Measurements from ENCODE around the gene EBLN1. TPM values are rescaled to one million over a fixed set of nuclear protein-coding genes. Genes with fewer than 3 reads are reported as not detected.

The EBLN1 gene
- total and polyA plus RNA-seq, 2 donors from 2014 or later: not detected

DNA sequence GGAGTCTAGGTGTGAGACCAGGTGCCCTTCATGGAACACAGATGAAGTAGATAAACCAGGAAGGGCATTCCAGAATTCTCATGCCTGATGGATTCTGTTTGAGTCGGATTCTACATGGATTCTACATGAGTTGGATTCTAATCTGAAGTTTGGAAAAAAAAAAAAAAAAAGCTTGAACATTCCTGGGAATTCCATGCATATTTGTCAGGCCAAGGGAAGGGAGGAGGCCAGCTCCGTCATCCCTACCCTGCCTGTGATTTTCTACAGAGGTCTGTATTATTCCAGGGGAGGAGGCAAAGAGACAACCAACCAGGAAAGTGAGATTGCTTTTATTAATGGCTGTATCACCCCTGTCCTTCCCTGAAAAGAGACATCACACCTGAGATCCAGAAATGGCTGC is 27.8 kb upstream of the EBLN1 start:
- Histone ChIP-seq H3K9ac (ENCODE audit: low read length in 3 of 3) (no peak overlapping the region), H3K9me3 (ENCODE audit: control insufficient read depth in 2 of 3, insufficient read depth in 1 of 3, low read length in 3 of 3) (peaks cover 0 to 2% (median 0%) of the 10 kb centered on the region in 3 donors), H3K4me1 (ENCODE audit: control insufficient read depth in 2 of 3, insufficient read depth in 2 of 3, low read depth in 1 of 3, low read length in 3 of 3) (no peaks in the 10 kb centered on the region), H3K27ac (ENCODE audit: low read depth in 2 of 2, low read length in 2 of 2) (no peak overlapping the region), H3K4me3 (ENCODE audit: low read length in 3 of 3) (no peak overlapping the region), H3K36me3 (ENCODE audit: control insufficient read depth in 2 of 3, insufficient read depth in 3 of 3, low read length in 3 of 3) (no peaks in the 10 kb centered on the region), H3K27me3 (ENCODE audit: control insufficient read depth, insufficient read depth, low read length) (no peaks in the 10 kb centered on the region)
- FAIRE-seq (no peak), DNase-seq (peak in 1 of 5 donors; percentile 16)
- TF ChIP-seq, protein P1, sequence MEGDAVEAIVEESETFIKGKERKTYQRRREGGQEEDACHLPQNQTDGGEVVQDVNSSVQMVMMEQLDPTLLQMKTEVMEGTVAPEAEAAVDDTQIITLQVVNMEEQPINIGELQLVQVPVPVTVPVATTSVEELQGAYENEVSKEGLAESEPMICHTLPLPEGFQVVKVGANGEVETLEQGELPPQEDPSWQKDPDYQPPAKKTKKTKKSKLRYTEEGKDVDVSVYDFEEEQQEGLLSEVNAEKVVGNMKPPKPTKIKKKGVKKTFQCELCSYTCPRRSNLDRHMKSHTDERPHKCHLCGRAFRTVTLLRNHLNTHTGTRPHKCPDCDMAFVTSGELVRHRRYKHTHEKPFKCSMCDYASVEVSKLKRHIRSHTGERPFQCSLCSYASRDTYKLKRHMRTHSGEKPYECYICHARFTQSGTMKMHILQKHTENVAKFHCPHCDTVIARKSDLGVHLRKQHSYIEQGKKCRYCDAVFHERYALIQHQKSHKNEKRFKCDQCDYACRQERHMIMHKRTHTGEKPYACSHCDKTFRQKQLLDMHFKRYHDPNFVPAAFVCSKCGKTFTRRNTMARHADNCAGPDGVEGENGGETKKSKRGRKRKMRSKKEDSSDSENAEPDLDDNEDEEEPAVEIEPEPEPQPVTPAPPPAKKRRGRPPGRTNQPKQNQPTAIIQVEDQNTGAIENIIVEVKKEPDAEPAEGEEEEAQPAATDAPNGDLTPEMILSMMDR (IDR thresholded peaks at IDR 0.05; ENCODE audit: borderline replicate concordance, extremely low read depth, insufficient read depth): no peak
- intact Hi-C loops (cut with DNase I): no loop called here

DNA sequence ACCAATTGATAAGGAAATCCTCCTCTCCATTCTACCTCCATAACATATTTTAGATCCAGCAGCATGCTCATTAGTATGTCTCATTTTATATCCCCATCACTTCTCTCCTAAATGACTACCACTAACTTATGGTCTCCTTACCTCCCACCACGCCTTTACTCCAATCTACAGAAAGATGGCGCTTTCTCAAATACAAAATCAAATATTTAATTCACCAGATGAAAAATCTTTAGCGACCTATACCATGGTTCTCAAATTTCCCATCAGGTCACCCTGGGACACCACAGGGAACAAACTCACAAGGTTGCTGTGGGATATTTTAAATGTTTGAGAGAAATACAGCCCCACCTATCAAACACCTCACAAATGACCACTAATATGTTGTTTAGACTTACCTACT is 27.0 kb upstream of the EBLN1 start:
- TF ChIP-seq, protein P1 (IDR thresholded peaks at IDR 0.05; ENCODE audit: borderline replicate concordance, extremely low read depth, insufficient read depth): no peak
- Histone ChIP-seq H3K9me3 (ENCODE audit: control insufficient read depth in 2 of 3, insufficient read depth in 1 of 3, low read length in 3 of 3) (peaks cover 0 to 2% (median 0%) of the 10 kb centered on the region in 3 donors), H3K4me1 (ENCODE audit: control insufficient read depth in 2 of 3, insufficient read depth in 2 of 3, low read depth in 1 of 3, low read length in 3 of 3) (no peaks in the 10 kb centered on the region), H3K27me3 (ENCODE audit: control insufficient read depth, insufficient read depth, low read length) (no peaks in the 10 kb centered on the region), H3K9ac (ENCODE audit: low read length in 3 of 3) (no peak overlapping the region), H3K27ac (ENCODE audit: low read depth in 2 of 2, low read length in 2 of 2) (no peak overlapping the region), H3K36me3 (ENCODE audit: control insufficient read depth in 2 of 3, insufficient read depth in 3 of 3, low read length in 3 of 3) (no peaks in the 10 kb centered on the region), H3K4me3 (ENCODE audit: low read length in 3 of 3) (no peak overlapping the region)
- DNase-seq (no peak), FAIRE-seq (no peak)
- intact Hi-C loops (cut with DNase I): no loop called here

GRCh38 chr10:22244001-22244400 is 26.2 kb upstream of the EBLN1 start:
- Histone ChIP-seq H3K9ac (ENCODE audit: low read length in 3 of 3) (no peak overlapping the region), H3K27me3 (ENCODE audit: control insufficient read depth, insufficient read depth, low read length) (no peaks in the 10 kb centered on the region), H3K4me3 (ENCODE audit: low read length in 3 of 3) (no peak overlapping the region), H3K27ac (ENCODE audit: low read depth in 2 of 2, low read length in 2 of 2) (no peak overlapping the region), H3K4me1 (ENCODE audit: control insufficient read depth in 2 of 3, insufficient read depth in 2 of 3, low read depth in 1 of 3, low read length in 3 of 3) (no peaks in the 10 kb centered on the region), H3K9me3 (ENCODE audit: control insufficient read depth in 2 of 3, insufficient read depth in 1 of 3, low read length in 3 of 3) (peaks cover 0 to 2% (median 0%) of the 10 kb centered on the region in 3 donors), H3K36me3 (ENCODE audit: control insufficient read depth in 2 of 3, insufficient read depth in 3 of 3, low read length in 3 of 3) (no peaks in the 10 kb centered on the region)
- DNase-seq: no peak
- intact Hi-C loops (cut with DNase I): no loop called here
- no peak for FAIRE-seq
- TF ChIP-seq, protein P1 (IDR thresholded peaks at IDR 0.05; ENCODE audit: borderline replicate concordance, extremely low read depth, insufficient read depth): no peak

DNA sequence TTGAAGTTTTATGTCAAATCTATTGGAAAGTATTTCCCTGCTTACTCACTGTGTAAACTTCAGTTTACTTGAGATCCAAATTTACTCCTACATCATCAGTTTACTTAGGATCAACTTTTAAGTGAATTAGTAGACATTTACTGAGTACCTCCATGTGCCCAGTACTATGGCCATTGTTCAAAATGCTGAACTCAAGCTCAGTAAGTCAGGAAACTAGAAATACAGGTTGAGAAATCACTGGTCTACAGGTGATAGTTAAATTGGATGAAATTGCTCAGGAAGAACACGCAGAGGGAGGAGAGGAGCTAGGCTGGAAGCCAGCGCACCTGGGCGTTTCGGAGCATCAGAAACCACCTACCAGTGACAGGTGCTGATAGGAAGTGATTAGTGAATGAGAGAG is 25.5 kb upstream of the EBLN1 start:
- Histone ChIP-seq H3K36me3 (ENCODE audit: control insufficient read depth in 2 of 3, insufficient read depth in 3 of 3, low read length in 3 of 3) (no peaks in the 10 kb centered on the region), H3K27me3 (ENCODE audit: control insufficient read depth, insufficient read depth, low read length) (no peaks in the 10 kb centered on the region), H3K9me3 (ENCODE audit: control insufficient read depth in 2 of 3, insufficient read depth in 1 of 3, low read length in 3 of 3) (peaks cover 0 to 2% (median 0%) of the 10 kb centered on the region in 3 donors), H3K9ac (ENCODE audit: low read length in 3 of 3) (no peak overlapping the region), H3K27ac (ENCODE audit: low read depth in 2 of 2, low read length in 2 of 2) (no peak overlapping the region), H3K4me1 (ENCODE audit: control insufficient read depth in 2 of 3, insufficient read depth in 2 of 3, low read depth in 1 of 3, low read length in 3 of 3) (no peaks in the 10 kb centered on the region), H3K4me3 (ENCODE audit: low read length in 3 of 3) (no peak overlapping the region)
- TF ChIP-seq, protein P1 (IDR thresholded peaks at IDR 0.05; ENCODE audit: borderline replicate concordance, extremely low read depth, insufficient read depth): no peak
- DNase-seq (no peak), FAIRE-seq (no peak)
- intact Hi-C loops (cut with DNase I): no loop called here
